GM21825 (cell line): Measurements from ENCODE around the gene XYLT1.

Source experiments
- ATAC-seq: cut with Tn5 transposase; IDR thresholded peaks from one replicate; pipeline ENCODE4 v1.9.1; 2021; ENCODE audit warnings: mild to moderate bottlenecking, moderate library complexity; ENCODE audit not compliant: unreplicated experiment

Gene XYLT1

DNA sequence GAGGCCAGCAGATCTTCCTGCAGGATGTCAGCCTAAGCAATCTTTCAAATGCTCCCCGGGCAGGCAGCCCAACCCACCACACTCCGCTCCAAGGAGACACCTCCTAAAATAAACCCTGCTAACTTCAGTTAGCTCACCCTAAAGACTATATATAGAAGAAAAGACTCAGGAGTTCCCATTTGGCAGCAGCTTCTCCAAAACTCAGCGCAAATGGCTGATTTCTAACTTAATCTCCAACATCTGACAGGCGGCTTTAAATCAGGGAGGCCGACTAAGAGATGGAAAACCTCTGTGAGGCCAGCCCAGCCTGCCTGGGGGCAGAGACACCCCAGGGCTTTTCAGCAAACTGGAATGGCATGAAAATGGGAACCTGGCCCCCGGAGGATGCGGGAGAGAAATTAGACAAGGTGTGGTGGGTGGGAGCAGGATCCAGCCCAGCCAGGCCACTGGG, 91.6 kb downstream of the XYLT1 start:
- no peak for ATAC-seq

DNA sequence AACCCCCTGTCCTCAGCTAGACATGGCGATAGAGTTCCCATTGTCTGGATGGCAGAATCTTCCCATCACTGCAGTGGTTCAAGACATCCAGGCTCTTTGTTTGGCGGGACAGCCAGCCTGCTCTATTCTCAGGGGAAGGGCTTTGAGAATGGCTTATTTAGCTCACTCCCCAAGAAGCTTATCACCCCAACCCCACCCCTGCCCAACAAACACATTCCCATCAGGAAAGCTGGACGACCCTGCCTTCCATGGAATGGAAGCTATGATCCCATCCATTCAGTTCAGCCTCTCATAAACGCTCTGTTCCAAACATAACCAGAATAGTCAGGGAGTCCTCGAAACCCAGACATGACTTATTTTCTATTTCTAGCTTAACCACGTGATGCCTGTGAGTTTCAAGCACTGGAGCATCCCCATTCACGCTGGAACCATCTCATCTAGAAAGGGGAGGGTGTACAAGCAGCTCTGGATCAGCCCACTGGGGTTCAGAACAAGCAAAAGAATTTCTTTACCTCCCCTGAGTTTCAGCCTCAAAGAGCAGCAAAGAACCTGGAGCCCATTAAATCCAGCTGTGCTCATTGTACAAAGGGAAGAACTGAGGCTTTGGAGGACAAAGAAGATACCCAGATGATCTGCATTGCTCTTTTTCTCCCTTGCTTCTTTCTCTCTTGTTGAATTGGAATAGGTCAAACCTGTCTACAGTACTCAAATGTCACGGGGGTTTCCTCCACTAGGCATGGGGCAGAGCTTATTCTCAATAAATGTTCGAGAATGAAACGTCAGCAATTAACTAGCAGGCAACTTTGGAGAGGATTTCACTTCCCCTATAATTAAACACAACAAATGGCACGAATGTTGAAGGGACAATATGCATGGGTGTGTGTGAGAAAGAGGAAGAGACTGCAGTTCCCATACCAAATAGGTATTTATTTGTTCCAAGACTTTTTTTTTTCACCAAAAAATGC, 93.1 kb downstream of the XYLT1 start:
- ATAC-seq, result peak; percentile 68

DNA sequence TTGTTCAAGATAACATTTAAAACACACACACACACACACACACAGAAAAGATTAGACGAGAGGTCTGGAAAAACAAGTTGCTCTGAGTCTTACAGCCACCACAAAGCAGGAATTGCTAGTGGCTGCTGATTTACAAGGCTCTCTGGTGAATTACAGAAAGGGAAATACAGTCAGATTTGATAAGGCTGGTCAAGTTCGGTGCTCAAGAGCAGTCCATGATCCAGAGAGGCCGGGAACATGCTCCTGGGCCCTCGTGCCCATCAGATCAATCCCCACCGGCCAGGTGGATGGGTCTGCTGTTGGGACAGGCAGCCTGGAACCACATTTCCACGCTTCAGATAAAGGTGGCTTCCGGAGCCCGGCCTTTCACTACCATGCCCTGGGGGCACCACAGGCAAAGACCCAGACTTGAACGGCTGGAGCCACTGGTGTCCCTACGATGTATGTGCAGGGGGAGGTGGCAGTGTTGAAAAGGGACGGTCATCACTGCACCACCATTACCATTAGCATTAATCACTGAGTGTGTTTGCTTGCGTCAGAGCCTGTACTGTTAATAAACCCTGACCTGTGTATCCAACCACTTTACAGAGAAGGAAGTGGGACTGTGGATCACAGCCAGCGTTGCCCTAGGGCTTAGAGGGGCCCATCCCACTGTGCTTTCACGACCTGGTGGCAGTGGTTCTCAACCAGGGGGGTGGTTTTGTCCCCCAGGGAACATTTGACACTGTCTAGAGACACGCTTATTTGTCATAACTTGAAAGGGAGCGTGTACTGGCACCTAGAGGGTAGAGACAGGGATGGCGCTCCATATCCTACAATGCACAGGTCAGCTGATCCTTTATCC, 95.1 kb downstream of the XYLT1 start:
- no peak for ATAC-seq

DNA sequence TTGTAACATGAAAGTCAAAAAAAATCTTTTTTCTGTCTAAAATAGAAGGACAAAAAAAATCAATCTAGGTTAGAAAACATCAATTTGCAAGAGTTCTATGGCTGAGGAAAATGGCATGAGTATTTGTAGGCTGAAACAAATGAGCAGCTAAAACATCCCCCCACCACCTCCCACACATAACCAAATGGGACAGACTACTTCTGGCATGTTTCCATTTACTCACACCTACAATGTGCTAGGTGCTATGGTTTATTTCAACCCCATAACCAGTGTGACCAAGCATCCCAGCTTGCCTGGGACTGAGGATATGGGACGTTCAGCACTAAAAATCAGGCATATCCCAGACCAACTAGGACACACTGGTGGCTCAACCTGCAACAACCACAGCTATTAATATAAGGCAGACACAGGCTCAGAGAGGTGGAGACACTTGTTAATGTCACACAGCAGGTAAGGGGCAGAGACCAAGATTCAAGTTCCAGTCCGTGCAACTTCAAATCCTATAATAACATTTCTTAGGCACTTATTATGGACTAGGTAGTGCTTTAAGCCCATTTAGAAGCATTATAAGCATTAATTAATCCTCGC, 96.0 kb downstream of the XYLT1 start:
- no peak for ATAC-seq

DNA sequence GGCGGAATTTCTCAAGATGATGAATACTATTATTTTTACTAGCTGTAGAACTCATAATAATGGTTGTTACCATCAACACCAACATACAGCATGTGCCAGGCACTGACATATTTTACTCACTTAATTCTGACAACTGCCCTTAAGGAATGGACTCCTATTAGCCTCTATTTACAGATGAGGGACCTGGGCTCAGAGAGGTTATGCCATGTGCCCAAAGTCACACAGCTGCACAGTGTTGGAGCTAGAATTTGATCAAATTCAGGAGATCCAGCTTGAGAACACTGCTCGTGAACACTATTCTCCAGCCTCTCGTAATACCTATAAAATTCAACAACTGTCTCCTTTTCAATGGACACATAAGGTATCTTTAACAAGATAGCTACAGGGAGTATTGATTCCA, 97.2 kb downstream of the XYLT1 start:
- ATAC-seq, result no peak

DNA sequence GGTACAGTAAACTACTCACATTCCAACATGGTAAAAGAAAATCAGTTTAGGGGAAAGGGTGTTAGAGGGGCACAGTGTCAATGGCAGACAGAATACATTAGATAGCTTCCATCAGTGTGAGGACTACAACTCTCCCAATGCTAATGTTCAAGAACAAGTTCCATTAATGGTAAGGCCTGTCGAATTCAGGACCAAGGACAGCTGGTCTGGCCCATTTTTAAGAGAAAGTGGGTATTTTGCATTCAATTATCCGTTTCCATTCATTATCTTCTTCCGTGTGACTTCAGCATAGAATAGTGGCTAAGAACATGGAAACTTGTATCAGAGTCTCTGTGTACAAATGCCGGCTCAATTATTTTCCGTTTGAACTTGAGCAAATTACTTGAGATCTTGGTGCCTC, 98.4 kb downstream of the XYLT1 start:
- no peak for ATAC-seq

DNA sequence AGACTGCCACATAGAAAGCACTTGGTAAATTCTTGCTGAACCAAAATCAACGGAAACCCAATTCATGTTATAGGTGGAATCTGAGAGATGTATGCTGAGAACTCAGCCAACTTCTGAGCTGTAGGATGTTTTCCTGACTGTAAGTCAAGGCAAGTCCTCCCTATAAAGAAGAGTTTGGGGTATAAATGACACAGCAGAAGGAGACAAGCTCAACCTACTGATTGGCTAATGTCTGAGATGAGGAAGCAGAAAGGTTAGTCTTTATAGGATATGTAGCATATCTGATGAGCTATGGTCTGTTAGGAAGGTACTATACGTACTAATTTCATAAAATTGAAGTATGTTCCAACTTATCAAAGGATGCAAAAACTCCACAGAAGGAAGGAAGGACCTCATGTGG, 99.5 kb downstream of the XYLT1 start:
- ATAC-seq, result no peak

DNA sequence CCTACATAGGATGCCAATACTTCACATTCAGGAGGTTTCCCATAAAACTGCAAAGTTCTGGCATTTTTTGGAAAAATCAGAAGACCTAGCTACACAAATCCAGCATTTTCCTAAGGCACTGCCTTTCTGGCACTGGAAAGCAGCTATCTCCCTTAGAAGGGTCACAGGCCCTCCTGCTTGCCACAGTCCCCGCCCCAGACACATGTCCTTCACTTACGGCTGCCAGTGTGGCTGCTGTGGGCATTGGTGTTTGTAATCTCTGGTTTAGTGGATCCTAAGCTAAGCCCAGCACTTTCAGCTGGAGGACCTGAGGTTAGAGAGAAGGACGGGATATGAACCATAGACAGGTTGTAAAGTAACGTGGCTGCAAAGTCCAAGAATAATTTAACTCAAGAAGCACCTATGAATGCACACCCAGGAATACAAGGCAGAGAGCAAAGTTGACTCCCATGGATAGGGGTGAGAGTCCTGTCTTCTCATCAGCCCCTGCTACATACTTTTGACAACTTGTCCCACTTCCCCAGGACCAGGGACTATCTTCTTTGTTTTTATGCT, 100.0 kb downstream of the XYLT1 start:
- ATAC-seq, result no peak

DNA sequence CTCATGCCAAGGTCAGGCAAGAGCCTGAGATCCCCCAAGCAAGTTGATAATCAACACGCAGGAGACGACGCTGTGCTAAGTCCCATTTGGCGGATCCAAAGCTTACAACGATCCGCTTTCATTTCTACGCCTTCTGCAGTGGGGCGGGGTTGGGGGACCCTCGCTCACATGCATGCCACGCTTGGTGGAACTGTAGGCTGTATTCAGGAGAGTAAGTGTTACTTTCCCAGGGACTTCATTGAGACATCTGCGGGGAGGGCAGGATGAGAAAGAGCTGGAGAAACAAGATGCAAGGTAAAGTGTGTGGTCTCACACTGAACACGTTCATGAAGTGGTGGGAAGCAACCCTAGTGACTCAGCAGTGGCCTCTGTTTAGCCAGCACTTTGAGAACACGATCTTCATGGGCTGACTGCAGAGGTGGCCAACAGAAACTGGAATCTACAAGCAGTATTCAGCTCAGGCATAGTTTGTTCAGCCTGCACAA, 100.5 kb downstream of the XYLT1 start:
- no peak for ATAC-seq

DNA sequence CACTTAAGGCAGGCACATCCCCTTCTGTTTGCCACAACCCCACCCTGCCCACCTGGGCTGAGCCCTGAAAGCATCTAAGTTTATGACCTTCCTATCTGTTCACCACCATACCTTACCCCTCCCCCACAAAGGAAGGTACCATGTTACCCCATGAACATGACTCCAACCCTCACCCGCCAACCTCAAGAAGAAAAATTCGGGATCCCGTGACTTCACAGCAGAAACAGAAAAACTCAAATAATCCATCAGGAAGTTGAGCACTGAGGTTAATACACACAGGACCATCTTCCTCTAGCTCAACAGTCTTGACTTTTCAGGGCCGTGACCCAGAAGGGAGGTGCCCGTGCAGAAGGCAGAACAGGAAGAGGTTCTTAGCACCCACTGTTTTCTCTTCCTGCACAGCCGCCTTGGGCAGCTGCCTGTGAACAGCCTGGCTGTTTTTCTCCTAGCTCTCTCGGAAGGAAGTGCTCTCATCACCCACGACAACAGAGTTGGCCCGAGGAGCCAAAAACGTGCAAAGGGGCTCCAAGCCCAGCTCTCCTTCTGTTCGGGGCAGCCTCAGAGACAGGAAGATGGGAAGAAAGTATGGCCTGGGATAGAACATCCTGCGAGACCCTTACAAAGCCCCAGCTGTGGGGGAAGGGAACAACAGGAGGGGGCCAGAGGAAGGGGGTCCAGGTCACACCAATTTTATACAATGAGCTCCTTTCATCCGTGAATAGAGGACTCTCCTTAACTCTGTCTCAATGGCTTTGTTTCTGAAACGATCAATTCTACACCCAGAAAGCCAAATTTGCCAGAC, 101.1 kb downstream of the XYLT1 start:
- peak; percentile 75 for ATAC-seq

DNA sequence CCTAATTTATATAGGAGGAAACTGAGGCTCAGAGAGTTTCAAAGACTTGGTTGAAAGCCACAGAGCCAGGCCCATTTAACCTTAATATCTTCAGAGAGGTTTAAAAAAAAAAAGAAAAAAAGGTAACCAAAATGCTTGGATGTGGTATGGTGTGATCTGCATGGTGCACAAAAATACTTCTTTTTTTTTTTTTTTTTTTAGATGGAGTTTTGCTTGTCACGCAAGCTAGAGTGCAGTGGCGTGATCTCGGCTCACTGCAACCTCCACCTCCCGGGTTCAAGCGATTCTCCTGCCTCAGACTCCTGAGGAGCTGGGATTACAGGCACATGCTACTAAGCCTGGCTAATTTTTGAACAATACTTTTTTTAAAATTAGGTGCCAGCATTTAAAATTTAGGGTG, 101.8 kb downstream of the XYLT1 start:
- ATAC-seq, result no peak

DNA sequence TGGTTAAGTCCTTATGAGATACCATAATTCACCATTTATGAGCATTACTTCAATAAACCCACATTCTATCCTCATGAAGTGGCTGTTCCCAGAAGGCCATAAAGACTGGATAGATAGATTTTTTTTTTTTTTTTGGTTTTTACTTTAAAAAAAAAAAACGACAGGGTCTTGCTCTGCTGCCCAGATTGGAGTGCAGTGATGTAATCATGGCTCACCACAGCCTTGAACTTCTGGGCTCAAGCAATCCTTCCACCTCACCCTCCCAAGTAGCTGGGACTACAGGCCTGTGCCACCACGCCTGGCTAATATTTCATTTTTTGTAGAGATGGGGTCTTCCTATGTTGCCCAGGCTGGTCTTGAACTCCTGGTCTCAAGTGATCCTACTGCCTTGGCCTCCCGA, 102.3 kb downstream of the XYLT1 start:
- no peak for ATAC-seq

DNA sequence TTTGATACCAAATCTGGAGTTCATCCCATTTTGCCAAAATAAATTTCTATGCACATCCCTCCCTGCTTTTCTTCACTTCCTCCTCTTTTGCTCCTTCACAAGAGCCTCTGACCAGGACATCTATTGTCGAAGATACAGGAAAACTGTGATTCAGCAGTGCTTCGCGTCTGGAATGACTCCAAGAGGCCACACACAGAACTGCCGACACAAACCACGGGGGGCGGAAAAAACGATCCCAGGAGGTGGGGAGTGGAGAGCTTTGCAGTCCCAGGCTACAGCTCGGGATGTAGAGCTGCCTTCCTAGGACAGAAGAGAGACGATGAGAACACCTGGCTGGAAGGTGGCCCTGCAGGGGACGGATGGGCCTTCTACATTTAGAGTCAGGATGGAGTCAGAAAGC, 102.8 kb downstream of the XYLT1 start:
- ATAC-seq, result no peak

DNA sequence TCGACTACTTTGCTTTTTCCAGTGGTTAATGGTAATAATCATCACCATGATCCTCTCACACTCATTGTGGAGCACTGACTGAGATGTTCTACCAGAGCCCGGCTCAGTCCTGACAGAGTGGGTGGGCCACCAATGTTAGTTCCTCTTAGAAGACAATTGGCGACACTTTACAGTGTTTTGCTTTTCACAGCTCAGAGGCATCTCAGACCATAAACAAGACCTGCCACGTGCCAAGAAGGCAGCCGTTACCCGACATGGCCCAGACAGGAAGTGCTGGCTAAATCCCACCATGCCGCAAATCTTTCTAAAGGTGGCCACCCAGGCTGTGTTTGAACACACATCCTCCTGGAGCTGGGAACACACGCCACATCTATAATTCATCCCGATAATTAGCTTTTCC, 103.7 kb downstream of the XYLT1 start:
- ATAC-seq, result no peak

DNA sequence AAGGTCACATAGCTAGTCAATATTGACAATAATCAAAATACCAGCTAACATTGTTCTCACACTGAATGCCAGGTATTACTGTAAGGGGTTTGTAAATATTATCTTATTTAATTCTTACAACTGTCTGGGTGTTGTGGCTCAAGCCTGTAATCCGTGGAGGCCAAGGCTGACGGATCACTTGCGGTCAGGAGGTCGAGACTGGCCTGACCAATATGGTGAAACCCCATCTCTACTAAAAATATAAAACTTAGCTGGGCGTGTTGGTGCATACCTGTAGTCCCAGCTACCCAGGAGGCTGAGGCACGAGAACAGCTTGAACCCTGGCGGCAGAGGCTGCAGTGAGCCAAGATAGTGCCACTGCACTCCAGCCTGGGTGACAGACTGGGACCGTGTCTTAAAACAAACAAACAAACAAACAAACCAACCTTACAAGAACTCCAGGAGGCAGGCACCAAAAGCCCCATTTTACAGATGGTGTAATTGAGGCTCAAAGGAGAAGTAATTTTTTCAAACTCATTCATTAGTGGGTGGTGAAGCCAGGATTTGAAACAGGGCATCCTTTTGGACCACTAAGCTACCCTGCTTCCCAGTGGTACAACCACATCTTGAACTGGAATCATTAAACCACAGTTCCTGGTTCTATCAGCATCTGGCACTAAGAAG, 104.3 kb downstream of the XYLT1 start:
- no peak for ATAC-seq

DNA sequence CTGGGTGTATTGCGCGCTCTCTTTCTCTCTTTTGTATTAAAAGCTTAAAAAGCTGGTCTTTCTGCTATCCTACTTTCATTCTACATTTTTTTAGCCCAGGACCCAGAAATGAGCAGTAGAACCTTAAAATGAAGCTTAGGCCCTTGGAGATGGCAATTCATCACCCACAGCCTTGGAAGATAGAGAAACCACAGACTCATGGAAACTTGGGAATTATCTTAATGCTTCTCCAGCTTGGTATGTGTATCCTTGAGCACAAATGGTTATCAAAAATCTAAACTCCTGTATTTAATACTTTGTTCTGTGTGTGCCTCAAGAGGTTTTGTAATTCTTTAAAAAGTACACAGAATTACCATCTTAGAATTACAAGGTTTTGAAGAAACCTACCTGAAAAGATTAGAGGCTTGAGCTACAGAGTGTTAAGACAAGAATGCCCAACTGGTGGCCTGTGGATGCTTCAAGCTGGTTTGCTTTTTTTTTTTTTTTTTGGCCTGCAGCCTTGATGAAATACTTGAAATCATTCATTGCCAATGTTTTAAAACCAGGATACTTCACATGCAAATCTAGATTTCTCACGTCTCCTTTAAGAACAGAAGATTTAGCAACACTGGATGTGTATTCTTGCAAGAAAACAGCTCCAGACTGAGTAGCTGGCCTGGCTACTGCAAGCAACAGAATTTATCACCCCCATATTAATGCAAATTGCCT, 105.0 kb downstream of the XYLT1 start:
- no peak for ATAC-seq

DNA sequence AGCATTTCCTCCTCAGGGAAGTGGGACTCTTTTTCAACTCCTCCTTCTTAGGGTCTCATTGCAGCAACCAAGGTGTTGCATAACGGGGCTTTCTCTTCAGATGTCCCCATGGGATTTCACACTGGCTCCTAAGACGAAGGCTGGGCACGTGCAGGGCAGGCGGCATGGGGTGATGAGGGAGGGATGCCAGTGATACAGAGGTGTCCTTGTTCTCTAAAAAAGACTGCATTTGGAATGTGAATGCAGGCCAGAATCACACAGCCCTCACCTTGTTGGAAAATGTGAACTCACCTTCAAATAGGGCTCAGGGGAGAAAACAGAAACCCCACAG, 105.6 kb downstream of the XYLT1 start:
- ATAC-seq, result no peak

DNA sequence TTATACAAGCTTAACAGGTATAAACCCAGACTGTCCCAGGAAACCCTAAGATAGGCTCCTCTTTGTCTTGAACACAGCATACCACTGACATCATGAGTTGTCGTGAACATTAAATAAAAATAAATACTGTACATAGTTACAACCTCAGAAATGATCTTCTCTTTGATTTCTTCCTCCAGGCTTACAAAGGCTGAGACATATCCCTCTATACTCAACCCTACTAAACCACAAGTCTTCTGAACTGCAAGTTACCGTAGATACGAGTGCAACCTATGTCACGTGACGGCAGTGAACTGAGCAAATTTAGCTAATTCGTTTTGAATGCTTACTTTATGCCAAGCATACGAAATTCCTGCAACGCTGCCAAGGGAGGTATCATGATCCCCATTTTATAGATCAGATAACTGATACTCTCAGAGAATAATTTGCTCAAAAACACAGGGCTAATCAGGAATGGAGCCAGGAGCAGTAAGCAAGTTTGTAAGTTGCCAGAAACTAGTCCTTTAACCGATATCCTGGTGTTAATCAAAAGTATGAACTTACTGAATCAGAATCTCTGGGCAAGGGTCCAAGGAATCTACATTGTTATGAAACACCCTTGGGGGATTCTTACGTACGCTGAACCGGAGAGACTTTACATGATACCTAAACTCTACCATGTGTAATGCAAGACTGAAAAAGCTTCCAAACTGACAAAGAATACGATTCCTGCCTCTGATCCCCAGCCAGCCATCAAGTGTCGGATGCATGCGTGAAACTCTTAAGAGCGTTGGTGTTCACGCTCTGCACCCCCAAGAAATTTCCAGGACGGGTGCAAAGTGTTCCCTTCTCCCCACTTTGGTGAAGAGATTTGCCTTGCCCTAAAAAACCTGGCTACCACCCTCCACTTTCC, 106.2 kb downstream of the XYLT1 start:
- no peak for ATAC-seq
